Esophagus squamous epithelium (tissue), 4 donors: ENCODE data around the gene CDH20.

Source experiments
- POLR2A ChIP-seq, 4 donors: fragments of 450-650 bp; IDR thresholded peaks; one replicate each; pipeline ENCODE4 v1.6.1; 2017; ENCODE audit warnings: antibody characterized with exemption in 4 of 4, mild to moderate bottlenecking in 4 of 4, moderate library complexity in 3 of 4
- TF ChIP-seq, protein P1 (sequence below), 6 experiments: fragments of 450-650 bp in 4 of 6; fragments of 200-600 bp in 2 of 6; sonication (generic) in 2 of 6; IDR thresholded peaks; one replicate each; pipeline ENCODE4 v1.5.1; 2016 to 2019; ENCODE audit warnings: antibody characterized with exemption in 6 of 6, mild to moderate bottlenecking in 4 of 6, moderate library complexity in 4 of 6

DNA sequence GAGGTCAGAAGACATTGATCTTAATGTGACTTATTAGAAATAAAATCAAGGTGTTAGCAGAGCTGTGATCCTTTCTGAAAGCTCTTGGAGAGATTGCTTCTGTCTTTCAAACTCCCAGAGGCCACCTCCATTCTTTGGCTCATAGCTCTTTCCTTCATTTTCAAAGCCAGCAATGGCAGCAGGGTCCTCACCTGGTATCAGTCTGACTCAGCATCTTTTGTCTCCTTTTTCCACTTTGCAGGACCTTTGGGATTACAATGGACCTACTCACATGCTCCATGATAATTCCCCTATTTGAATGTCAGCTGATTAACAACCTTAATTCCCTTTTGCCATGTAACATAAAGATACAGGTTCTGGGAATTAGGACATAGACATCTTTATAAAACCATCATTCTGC, 6.8 kb upstream of the CDH20 start:
- TF ChIP-seq, protein P1, sequence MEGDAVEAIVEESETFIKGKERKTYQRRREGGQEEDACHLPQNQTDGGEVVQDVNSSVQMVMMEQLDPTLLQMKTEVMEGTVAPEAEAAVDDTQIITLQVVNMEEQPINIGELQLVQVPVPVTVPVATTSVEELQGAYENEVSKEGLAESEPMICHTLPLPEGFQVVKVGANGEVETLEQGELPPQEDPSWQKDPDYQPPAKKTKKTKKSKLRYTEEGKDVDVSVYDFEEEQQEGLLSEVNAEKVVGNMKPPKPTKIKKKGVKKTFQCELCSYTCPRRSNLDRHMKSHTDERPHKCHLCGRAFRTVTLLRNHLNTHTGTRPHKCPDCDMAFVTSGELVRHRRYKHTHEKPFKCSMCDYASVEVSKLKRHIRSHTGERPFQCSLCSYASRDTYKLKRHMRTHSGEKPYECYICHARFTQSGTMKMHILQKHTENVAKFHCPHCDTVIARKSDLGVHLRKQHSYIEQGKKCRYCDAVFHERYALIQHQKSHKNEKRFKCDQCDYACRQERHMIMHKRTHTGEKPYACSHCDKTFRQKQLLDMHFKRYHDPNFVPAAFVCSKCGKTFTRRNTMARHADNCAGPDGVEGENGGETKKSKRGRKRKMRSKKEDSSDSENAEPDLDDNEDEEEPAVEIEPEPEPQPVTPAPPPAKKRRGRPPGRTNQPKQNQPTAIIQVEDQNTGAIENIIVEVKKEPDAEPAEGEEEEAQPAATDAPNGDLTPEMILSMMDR (IDR thresholded peaks at IDR 0.05), result no peak
- TF ChIP-seq POLR2A (IDR thresholded peaks at IDR 0.05), result no peak
